ENCODE data around the gene KDM5A. TPM values are rescaled to one million over a fixed set of nuclear protein-coding genes. Genes with fewer than 3 reads are reported as not detected.

The KDM5A gene
- polyA plus RNA-seq, 1 donor (not counting 4 experiments of a cell fraction or from before 2014, with no cell fraction given), result 14.5 TPM

DNA sequence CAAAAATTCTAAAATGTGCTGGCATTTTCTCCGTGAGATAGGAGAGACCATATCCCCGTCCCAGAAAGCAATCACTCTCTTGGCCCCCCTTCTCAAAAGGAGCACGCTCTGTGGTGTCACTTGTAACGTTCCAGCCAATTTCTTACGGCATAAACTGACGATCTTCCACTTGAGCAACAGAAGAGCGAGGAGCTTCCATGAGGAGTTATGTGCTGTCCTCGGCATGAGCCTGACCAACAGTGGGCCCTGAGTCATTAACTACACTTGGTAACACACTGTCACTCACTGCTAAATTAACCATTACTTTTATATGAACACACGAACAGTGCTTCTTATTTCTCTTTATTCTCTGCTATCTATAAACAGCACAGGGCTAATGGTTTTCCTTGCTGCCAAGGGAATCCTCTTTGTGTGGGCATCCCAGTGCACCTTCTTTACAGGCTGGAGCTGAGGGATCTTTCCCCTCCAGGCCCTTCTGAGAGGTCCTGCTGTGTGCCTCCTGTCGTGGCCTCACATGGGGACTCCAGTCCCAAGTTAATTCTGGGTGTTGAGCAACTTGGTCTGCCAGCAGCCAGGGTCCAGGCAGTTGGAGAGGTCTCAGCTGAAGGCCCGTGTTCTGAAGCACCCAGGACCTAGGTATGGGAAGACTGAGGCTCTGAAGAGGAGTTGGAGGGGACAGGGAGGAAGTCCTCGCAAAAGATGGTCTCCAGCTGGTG, 135.8 kb downstream of the KDM5A start:
- Histone ChIP-seq H3K4me1 (ENCODE audit: control insufficient read depth, extremely low read depth, insufficient read depth, low read length) (no peaks in the 10 kb centered on the region), H3K9me3 (ENCODE audit: control insufficient read depth, low read depth, low read length) (no peaks in the 10 kb centered on the region), H4K20me1 (ENCODE audit: control insufficient read depth, extremely low read depth, insufficient read depth, low read length) (no peaks in the 10 kb centered on the region), H3K4me2 (ENCODE audit: control insufficient read depth, extremely low read depth, insufficient read depth, low read depth, low read length) (no peak overlapping the region), H2AFZ (ENCODE audit: control insufficient read depth, low read length) (no peak overlapping the region), H3K9me1 (ENCODE audit: control insufficient read depth, extremely low read depth, insufficient read depth, low read length) (no peaks in the 10 kb centered on the region), H3K9ac (ENCODE audit: control insufficient read depth, extremely low read depth, insufficient read depth, low read length) (no peak overlapping the region), H3K27ac (ENCODE audit: control insufficient read depth, insufficient read depth, low read length) (no peak overlapping the region), H3K4me3 (ENCODE audit: control insufficient read depth in 2 of 3, extremely low read depth in 1 of 3, insufficient read depth in 2 of 3, low read depth in 1 of 3, low read length in 3 of 3) (no peak overlapping the region), H3K27me3 (ENCODE audit: control insufficient read depth, extremely low read depth, insufficient read depth, low read length) (peaks cover 9% of the 10 kb centered on the region), H3K36me3 (ENCODE audit: control insufficient read depth in 2 of 2, extremely low read depth in 1 of 2, insufficient read depth in 2 of 2, low read length in 2 of 2) (no peaks in the 10 kb centered on the region), H3K79me2 (ENCODE audit: control insufficient read depth, insufficient read depth, low read length) (no peaks in the 10 kb centered on the region)
- dilution Hi-C loops (cut with MboI; ENCODE audit: extremely low pct_ligation_motif_present, low sequenced_read_pairs), result no loop called here
- FAIRE-seq, result no peak
- no peak for TF ChIP-seq EZH2 (IDR thresholded peaks at IDR 0.05; ENCODE audit: low read length)
- TF ChIP-seq, protein P1, sequence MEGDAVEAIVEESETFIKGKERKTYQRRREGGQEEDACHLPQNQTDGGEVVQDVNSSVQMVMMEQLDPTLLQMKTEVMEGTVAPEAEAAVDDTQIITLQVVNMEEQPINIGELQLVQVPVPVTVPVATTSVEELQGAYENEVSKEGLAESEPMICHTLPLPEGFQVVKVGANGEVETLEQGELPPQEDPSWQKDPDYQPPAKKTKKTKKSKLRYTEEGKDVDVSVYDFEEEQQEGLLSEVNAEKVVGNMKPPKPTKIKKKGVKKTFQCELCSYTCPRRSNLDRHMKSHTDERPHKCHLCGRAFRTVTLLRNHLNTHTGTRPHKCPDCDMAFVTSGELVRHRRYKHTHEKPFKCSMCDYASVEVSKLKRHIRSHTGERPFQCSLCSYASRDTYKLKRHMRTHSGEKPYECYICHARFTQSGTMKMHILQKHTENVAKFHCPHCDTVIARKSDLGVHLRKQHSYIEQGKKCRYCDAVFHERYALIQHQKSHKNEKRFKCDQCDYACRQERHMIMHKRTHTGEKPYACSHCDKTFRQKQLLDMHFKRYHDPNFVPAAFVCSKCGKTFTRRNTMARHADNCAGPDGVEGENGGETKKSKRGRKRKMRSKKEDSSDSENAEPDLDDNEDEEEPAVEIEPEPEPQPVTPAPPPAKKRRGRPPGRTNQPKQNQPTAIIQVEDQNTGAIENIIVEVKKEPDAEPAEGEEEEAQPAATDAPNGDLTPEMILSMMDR (optimal IDR thresholded peaks at IDR 0.05 in 1 of 3, IDR thresholded peaks at IDR 0.05 in 1 of 3, conservative IDR thresholded peaks at IDR 0.05 in 1 of 3; ENCODE audit: extremely low read depth in 1 of 3, insufficient read depth in 2 of 3, low read length in 3 of 3), result no peak
- DNase-seq (ENCODE audit: low read depth, low spot score), result no peak

DNA sequence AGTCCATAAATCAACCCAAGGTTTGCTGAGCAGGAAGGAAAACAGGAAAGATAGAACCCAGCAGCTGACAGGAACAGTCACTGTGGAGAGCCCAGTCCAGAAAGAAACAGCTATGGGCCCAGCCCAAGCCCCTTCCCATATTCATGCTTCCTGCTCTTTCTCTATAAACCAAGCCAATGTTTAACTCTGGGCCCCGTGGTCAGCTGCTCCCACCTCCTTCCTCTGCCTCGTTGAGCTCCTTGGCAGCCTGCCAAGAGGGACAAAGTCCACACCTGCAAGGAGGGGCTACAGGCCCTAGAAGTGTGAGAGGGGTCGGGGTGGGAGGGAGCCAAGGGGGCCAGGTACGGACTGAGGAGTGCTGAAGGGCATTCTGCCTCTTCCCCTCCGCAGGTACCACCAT, 136.5 kb downstream of the KDM5A start:
- dilution Hi-C loops (cut with MboI; ENCODE audit: extremely low pct_ligation_motif_present, low sequenced_read_pairs), result no loop called here
- Histone ChIP-seq H3K4me2 (ENCODE audit: control insufficient read depth, extremely low read depth, insufficient read depth, low read depth, low read length) (no peak overlapping the region), H3K9me1 (ENCODE audit: control insufficient read depth, extremely low read depth, insufficient read depth, low read length) (no peaks in the 10 kb centered on the region), H3K27me3 (ENCODE audit: control insufficient read depth, extremely low read depth, insufficient read depth, low read length) (peaks cover 6% of the 10 kb centered on the region), H3K36me3 (ENCODE audit: control insufficient read depth in 2 of 2, extremely low read depth in 1 of 2, insufficient read depth in 2 of 2, low read length in 2 of 2) (no peaks in the 10 kb centered on the region), H3K27ac (ENCODE audit: control insufficient read depth, insufficient read depth, low read length) (no peak overlapping the region), H3K9me3 (ENCODE audit: control insufficient read depth, low read depth, low read length) (no peaks in the 10 kb centered on the region), H3K4me3 (ENCODE audit: control insufficient read depth in 2 of 3, extremely low read depth in 1 of 3, insufficient read depth in 2 of 3, low read depth in 1 of 3, low read length in 3 of 3) (no peak overlapping the region), H4K20me1 (ENCODE audit: control insufficient read depth, extremely low read depth, insufficient read depth, low read length) (no peaks in the 10 kb centered on the region), H3K9ac (ENCODE audit: control insufficient read depth, extremely low read depth, insufficient read depth, low read length) (no peak overlapping the region), H3K79me2 (ENCODE audit: control insufficient read depth, insufficient read depth, low read length) (no peaks in the 10 kb centered on the region), H2AFZ (ENCODE audit: control insufficient read depth, low read length) (no peak overlapping the region), H3K4me1 (ENCODE audit: control insufficient read depth, extremely low read depth, insufficient read depth, low read length) (no peaks in the 10 kb centered on the region)
- TF ChIP-seq, protein P1 (optimal IDR thresholded peaks at IDR 0.05 in 1 of 3, IDR thresholded peaks at IDR 0.05 in 1 of 3, conservative IDR thresholded peaks at IDR 0.05 in 1 of 3; ENCODE audit: extremely low read depth in 1 of 3, insufficient read depth in 2 of 3, low read length in 3 of 3), result no peak
- TF ChIP-seq EZH2 (IDR thresholded peaks at IDR 0.05; ENCODE audit: low read length), result no peak
- FAIRE-seq, result no peak
- no peak for DNase-seq (ENCODE audit: low read depth, low spot score)

Measured in keratinocyte (primary cell).